WTC11 (cell line): Measurements from ENCODE around the gene TMEM178B.

Source experiments
- CTCF ChIP-seq: fragments of 200-600 bp; IDR thresholded peaks from 2 replicates; pipeline ENCODE4 v1.8.0; 2022; ENCODE audit warnings: antibody characterized with exemption
- IRF1 ChIP-seq: sonication (generic); formaldehyde crosslinking; IDR thresholded peaks from 2 replicates; pipeline ENCODE4 v1.8.0; 2023; ENCODE audit warnings: missing genetic modification reagents
- MAX ChIP-seq: sonication (generic); formaldehyde crosslinking; IDR thresholded peaks from 2 replicates; pipeline ENCODE4 v1.8.0; 2022; ENCODE audit warnings: mild to moderate bottlenecking, missing genetic modification reagents
- NR3C1 ChIP-seq: sonication (generic); formaldehyde crosslinking; conservative IDR thresholded peaks from 2 replicates; pipeline ENCODE4 v1.8.1; 2023; ENCODE audit warnings: low read depth, mild to moderate bottlenecking, missing genetic modification reagents
- ZNF219 ChIP-seq: sonication (generic); formaldehyde crosslinking; IDR thresholded peaks from 2 replicates; pipeline ENCODE4 v1.8.0; 2023; ENCODE audit warnings: missing genetic modification reagents, mild to moderate bottlenecking, borderline replicate concordance
- ZSCAN18 ChIP-seq: fragments of 250-450 bp; sonication (Bioruptor Pico); IDR thresholded peaks from 2 replicates; pipeline ENCODE4 v2.1.2; 2022; ENCODE audit warnings: mild to moderate bottlenecking, moderate library complexity
- TF ChIP-seq, protein P1 (sequence below): sonication (generic); formaldehyde crosslinking; conservative IDR thresholded peaks from 2 replicates; pipeline ENCODE4 v1.8.1; 2023; ENCODE audit warnings: mild to moderate bottlenecking, low read depth, missing genetic modification reagents, moderate library complexity
- TF ChIP-seq, protein P2 (sequence below): sonication (generic); formaldehyde crosslinking; IDR thresholded peaks from 2 replicates; pipeline ENCODE4 v1.8.0; 2023; ENCODE audit warnings: missing genetic modification reagents, mild to moderate bottlenecking, borderline replicate concordance
- TF ChIP-seq, protein P3 (sequence below): sonication (generic); formaldehyde crosslinking; IDR thresholded peaks from 2 replicates; pipeline ENCODE4 v1.8.0; 2022; ENCODE audit warnings: mild to moderate bottlenecking, missing genetic modification reagents

DNA sequence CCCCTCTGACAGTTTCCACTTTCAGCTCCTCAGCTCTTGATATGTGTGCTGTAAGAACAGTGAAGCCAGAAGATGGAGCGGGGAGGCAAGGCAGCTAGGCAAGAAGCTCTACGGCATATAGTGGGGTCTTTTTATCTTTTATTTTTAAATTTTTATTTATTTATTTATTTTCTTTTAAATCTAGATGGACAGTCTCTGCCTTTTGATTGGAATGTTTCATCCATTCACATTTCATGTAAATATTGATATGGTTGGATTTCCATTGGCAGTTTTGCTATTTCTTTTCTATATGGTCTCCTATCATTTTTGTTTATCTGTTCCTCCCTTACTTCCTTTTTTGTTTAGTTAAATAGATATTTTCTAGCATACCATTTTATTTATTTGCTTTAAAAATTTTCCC, 183.7 kb downstream of the TMEM178B start:
- TF ChIP-seq ZNF219 (CRISPR knock-in tag) (no peak), CTCF (no peak), MAX (CRISPR knock-in tag) (no peak), ZSCAN18 (CRISPR knock-in tag) (no peak), IRF1 (CRISPR knock-in tag) (no peak), NR3C1 (CRISPR knock-in tag) (no peak)
- TF ChIP-seq, protein P1, sequence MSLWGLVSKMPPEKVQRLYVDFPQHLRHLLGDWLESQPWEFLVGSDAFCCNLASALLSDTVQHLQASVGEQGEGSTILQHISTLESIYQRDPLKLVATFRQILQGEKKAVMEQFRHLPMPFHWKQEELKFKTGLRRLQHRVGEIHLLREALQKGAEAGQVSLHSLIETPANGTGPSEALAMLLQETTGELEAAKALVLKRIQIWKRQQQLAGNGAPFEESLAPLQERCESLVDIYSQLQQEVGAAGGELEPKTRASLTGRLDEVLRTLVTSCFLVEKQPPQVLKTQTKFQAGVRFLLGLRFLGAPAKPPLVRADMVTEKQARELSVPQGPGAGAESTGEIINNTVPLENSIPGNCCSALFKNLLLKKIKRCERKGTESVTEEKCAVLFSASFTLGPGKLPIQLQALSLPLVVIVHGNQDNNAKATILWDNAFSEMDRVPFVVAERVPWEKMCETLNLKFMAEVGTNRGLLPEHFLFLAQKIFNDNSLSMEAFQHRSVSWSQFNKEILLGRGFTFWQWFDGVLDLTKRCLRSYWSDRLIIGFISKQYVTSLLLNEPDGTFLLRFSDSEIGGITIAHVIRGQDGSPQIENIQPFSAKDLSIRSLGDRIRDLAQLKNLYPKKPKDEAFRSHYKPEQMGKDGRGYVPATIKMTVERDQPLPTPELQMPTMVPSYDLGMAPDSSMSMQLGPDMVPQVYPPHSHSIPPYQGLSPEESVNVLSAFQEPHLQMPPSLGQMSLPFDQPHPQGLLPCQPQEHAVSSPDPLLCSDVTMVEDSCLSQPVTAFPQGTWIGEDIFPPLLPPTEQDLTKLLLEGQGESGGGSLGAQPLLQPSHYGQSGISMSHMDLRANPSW (CRISPR knock-in tag): no peak
- TF ChIP-seq, protein P2, sequence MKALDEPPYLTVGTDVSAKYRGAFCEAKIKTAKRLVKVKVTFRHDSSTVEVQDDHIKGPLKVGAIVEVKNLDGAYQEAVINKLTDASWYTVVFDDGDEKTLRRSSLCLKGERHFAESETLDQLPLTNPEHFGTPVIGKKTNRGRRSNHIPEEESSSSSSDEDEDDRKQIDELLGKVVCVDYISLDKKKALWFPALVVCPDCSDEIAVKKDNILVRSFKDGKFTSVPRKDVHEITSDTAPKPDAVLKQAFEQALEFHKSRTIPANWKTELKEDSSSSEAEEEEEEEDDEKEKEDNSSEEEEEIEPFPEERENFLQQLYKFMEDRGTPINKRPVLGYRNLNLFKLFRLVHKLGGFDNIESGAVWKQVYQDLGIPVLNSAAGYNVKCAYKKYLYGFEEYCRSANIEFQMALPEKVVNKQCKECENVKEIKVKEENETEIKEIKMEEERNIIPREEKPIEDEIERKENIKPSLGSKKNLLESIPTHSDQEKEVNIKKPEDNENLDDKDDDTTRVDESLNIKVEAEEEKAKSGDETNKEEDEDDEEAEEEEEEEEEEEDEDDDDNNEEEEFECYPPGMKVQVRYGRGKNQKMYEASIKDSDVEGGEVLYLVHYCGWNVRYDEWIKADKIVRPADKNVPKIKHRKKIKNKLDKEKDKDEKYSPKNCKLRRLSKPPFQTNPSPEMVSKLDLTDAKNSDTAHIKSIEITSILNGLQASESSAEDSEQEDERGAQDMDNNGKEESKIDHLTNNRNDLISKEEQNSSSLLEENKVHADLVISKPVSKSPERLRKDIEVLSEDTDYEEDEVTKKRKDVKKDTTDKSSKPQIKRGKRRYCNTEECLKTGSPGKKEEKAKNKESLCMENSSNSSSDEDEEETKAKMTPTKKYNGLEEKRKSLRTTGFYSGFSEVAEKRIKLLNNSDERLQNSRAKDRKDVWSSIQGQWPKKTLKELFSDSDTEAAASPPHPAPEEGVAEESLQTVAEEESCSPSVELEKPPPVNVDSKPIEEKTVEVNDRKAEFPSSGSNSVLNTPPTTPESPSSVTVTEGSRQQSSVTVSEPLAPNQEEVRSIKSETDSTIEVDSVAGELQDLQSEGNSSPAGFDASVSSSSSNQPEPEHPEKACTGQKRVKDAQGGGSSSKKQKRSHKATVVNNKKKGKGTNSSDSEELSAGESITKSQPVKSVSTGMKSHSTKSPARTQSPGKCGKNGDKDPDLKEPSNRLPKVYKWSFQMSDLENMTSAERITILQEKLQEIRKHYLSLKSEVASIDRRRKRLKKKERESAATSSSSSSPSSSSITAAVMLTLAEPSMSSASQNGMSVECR (CRISPR knock-in tag): no peak
- TF ChIP-seq, protein P3, sequence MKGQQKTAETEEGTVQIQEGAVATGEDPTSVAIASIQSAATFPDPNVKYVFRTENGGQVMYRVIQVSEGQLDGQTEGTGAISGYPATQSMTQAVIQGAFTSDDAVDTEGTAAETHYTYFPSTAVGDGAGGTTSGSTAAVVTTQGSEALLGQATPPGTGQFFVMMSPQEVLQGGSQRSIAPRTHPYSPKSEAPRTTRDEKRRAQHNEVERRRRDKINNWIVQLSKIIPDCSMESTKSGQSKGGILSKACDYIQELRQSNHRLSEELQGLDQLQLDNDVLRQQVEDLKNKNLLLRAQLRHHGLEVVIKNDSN: no peak
